Cardiac muscle cell (in vitro differentiated cells and primary cell): ENCODE results near the gene PSMA3. TPM values are rescaled to one million over a fixed set of nuclear protein-coding genes. Genes with fewer than 3 reads are reported as not detected.

Source experiments
- DNase-seq, 2 donors: peaks; one replicate each; pipeline versions ENCODE4 v3.0.0 to v3.0.0-alpha.2; 2010 to 2017; ENCODE audit warnings: low read depth in 1 of 2, low spot score in 1 of 2
- H3K27ac ChIP-seq: fragments of 200-600 bp; sonication (generic); 2 replicates; pipeline ENCODE4 v1.5.1; 2016
- H3K27me3 ChIP-seq: fragments of 200-600 bp; sonication (generic); 2 replicates; pipeline ENCODE4 v1.6.0; 2016; ENCODE audit warnings: control low read depth
- H3K36me3 ChIP-seq: fragments of 200-600 bp; sonication (generic); 2 replicates; pipeline ENCODE4 v1.5.1; 2016; ENCODE audit warnings: control low read depth
- H3K4me1 ChIP-seq: fragments of 200-600 bp; sonication (generic); 2 replicates; pipeline ENCODE4 v1.8.1; 2017; ENCODE audit warnings: low read depth, mild to moderate bottlenecking, mixed run types
- H3K4me3 ChIP-seq: fragments of 200-600 bp; sonication (generic); 2 replicates; pipeline ENCODE4 v1.5.1; 2016; ENCODE audit warnings: mild to moderate bottlenecking
- H3K9me3 ChIP-seq: fragments of 200-600 bp; sonication (generic); 2 replicates; pipeline ENCODE4 v1.5.1; 2017; ENCODE audit warnings: low read depth, mild to moderate bottlenecking, control low read depth
- CTCF ChIP-seq: IDR thresholded peaks from 2 replicates; pipeline ENCODE4 v1.5.1; 2012; ENCODE audit warnings: low read depth, mild to moderate bottlenecking, low read length
- polyA plus RNA-seq: library from polyadenylated mRNA; unstranded; fragments of >200 nt; fragmentation: Nextera tagmentation; extraction: Ambion mirVana; gene quantifications from 2 replicates; pipeline ENCODE4 v1.2.1, GENCODE V29; 2016
- total RNA-seq: library from RNA; depleted of rRNA; stranded (reverse); fragments of >200 nt; gene quantifications from 2 replicates; pipeline ENCODE4 v1.2.3, GENCODE V29; 2016

Gene PSMA3
- total and polyA plus RNA-seq, 2 experiments from 2014 or later = 74.0 to 279 TPM

- H3K27me3 ChIP-seq = no peaks in the 10 kb centered on the region
- no peaks in the 10 kb centered on the region for H3K9me3 ChIP-seq
- no peaks in the 10 kb centered on the region for H3K4me1 ChIP-seq
- H3K4me3 ChIP-seq = no peak overlapping the region
- H3K36me3 ChIP-seq = peaks cover 28% of the 10 kb centered on the region
- no peak overlapping the region for H3K27ac ChIP-seq
- DNase-seq = no peak
- TF ChIP-seq CTCF = no peak
Measured at GRCh38 chr14:58307597-58308316, 63.1 kb downstream of the PSMA3 start.

- TF ChIP-seq CTCF = no peak
- no peaks in the 10 kb centered on the region for H3K4me1 ChIP-seq
- peaks cover 21% of the 10 kb centered on the region for H3K36me3 ChIP-seq
- no peaks in the 10 kb centered on the region for H3K9me3 ChIP-seq
- no peaks in the 10 kb centered on the region for H3K27me3 ChIP-seq
- no peak overlapping the region for H3K4me3 ChIP-seq
- H3K27ac ChIP-seq = no peak overlapping the region
- no peak for DNase-seq
Measured at GRCh38 chr14:58309086-58309485, 64.4 kb downstream of the PSMA3 start.

- Histone ChIP-seq H3K9me3 (no peaks in the 10 kb centered on the region), H3K27ac (no peak overlapping the region), H3K4me3 (no peak overlapping the region), H3K36me3 (peaks cover 5% of the 10 kb centered on the region), H3K4me1 (no peaks in the 10 kb centered on the region), H3K27me3 (no peaks in the 10 kb centered on the region)
- no peak for DNase-seq
- no peak for TF ChIP-seq CTCF
Measured at GRCh38 chr14:58313699-58314098, 69.1 kb downstream of the PSMA3 start.

GRCh38 chr14:58315606-58316005 is 71.0 kb downstream of the PSMA3 start:
- H3K27me3 ChIP-seq = no peaks in the 10 kb centered on the region
- TF ChIP-seq CTCF = no peak

More at GRCh38 chr14:58315606-58316005, 71.0 kb downstream of the PSMA3 start:
- Histone ChIP-seq H3K9me3 (no peaks in the 10 kb centered on the region), H3K36me3 (peaks cover 5% of the 10 kb centered on the region), H3K27ac (no peak overlapping the region), H3K4me1 (no peaks in the 10 kb centered on the region), H3K4me3 (no peak overlapping the region)
- no peak for DNase-seq

Other genes starting within 250 kb of the PSMA3 start
- gene ARMH4, start 92.6 kb upstream of the PSMA3 start, total RNA-seq = 28.5 and 64.6 TPM in 2 replicates
- gene ARMH4, start 92.6 kb upstream of the PSMA3 start, polyA plus RNA-seq = 48.6 and 78.1 TPM in 2 replicates
- gene ACTR10, start 44.7 kb upstream of the PSMA3 start, total RNA-seq = 90.8 and 101 TPM in 2 replicates
- gene ACTR10, start 44.7 kb upstream of the PSMA3 start, polyA plus RNA-seq = 214 and 244 TPM in 2 replicates
- 7.6 and 14.7 TPM in 2 replicates for gene ARID4A, start 53.7 kb downstream of the PSMA3 start, total RNA-seq
- 27.0 and 30.7 TPM in 2 replicates for gene ARID4A, start 53.7 kb downstream of the PSMA3 start, polyA plus RNA-seq
- not detected in 2 replicates for gene TOMM20L, start 151.1 kb downstream of the PSMA3 start, total RNA-seq
- not detected in 2 replicates for gene TOMM20L, start 151.1 kb downstream of the PSMA3 start, polyA plus RNA-seq
- 43.0 and 50.1 TPM in 2 replicates for gene TIMM9, start 182.7 kb downstream of the PSMA3 start, total RNA-seq
- 75.3 and 77.3 TPM in 2 replicates for gene TIMM9, start 182.7 kb downstream of the PSMA3 start, polyA plus RNA-seq
- gene KIAA0586, start 182.9 kb downstream of the PSMA3 start, total RNA-seq = 13.6 and 18.9 TPM in 2 replicates
- gene KIAA0586, start 182.9 kb downstream of the PSMA3 start, polyA plus RNA-seq = 8.3 and 17.9 TPM in 2 replicates